Erythroblast (primary cell): ENCODE data around the gene CROCC2.

Source experiments
- GATA1 ChIP-seq: IDR thresholded peaks from 2 replicates; pipeline ENCODE4 v1.6.1; 2011; ENCODE audit warnings: low read depth, mild to moderate bottlenecking, control low read depth, low read length, moderate library complexity
- POLR2A ChIP-seq: IDR thresholded peaks from 2 replicates; pipeline ENCODE4 v1.6.1; 2011; ENCODE audit warnings: mild to moderate bottlenecking, low read length

GRCh38 chr2:240936106-240936505 lies 30.0 kb downstream of the CROCC2 start:
- no peak for TF ChIP-seq POLR2A
- TF ChIP-seq GATA1: no peak
